HCT116 (cell line): ENCODE results near the gene LRRTM3. TPM values are rescaled to one million over a fixed set of nuclear protein-coding genes. Genes with fewer than 3 reads are reported as not detected.

Experiments used
- ATAC-seq: fragments of 200-7000 bp; cut with Tn5 transposase; 2 replicates; pipeline ENCODE4 v1.9.1; 2020; ENCODE audit warnings: mild to moderate bottlenecking, moderate library complexity
- BruUV-seq: library from RNA; stranded (reverse); fragments of 400-500 nt; replicated peaks from 2 replicates; lab custom pipeline; 2021; lab: Mats Ljungman, UMichigan
- CTCF ChIA-PET: fragments of 300-600 bp; sonication (Branson Sonifier 250); formaldehyde crosslinking; loops from one replicate; lab custom pipeline; 2021; ENCODE audit warnings: antibody characterized with exemption; lab: Charles Lee
- POLR2A ChIA-PET: fragments of 300-600, 350-600 bp; sonication (Branson Sonifier 250); formaldehyde crosslinking; loops from one replicate; lab custom pipeline; 2021; ENCODE audit warnings: antibody characterized with exemption; lab: Charles Lee
- RAD21 ChIA-PET, 2 experiments: fragments of 300-600 bp; sonication (Branson Sonifier 250); formaldehyde crosslinking; loops; one replicate each; lab custom pipeline; 2023; ENCODE audit warnings: low total read pairs in 2 of 2; ENCODE audit not compliant: uncharacterized antibody in 2 of 2, unreplicated experiment in 2 of 2, low non-redundant PET in 1 of 2; lab: Charles Lee
- DNase-seq: peaks from one replicate; pipeline ENCODE4 v3.0.0-alpha.2; 2010; ENCODE audit warnings: low read depth, low spot score
- H2AFZ ChIP-seq: fragments of 200-600 bp; shearing (Covaris generic), sonication (generic); 2 replicates; pipeline ENCODE4 v1.6.1; 2017; ENCODE audit warnings: low read depth, mixed run types, mixed read lengths, antibody characterized with exemption, low read length; ENCODE audit not compliant: poor library complexity, severe bottlenecking
- H3K27ac ChIP-seq: 2 replicates; pipeline ENCODE4 v1.5.1; 2012; ENCODE audit warnings: low read depth, low read length
- H3K27me3 ChIP-seq: fragments of 200-600 bp; sonication (generic); 2 replicates; pipeline ENCODE4 v1.6.1; 2016; ENCODE audit warnings: mixed run types, low read length, mixed read lengths; ENCODE audit not compliant: insufficient read depth
- H3K36me3 ChIP-seq, 2 experiments: fragments of 200-500 bp in 1 of 2; fragments of 200-600 bp in 1 of 2; sonication (Bioruptor generic) in 1 of 2; sonication (generic) in 1 of 2; 2 replicates each; pipeline versions ENCODE4 v1.5.1 to v1.6.1; 2014 to 2016; ENCODE audit warnings: low read length in 2 of 2, inconsistent platforms in 1 of 2, mixed read lengths in 1 of 2, mixed run types in 1 of 2; ENCODE audit not compliant: insufficient read depth in 2 of 2, control insufficient read depth in 1 of 2
- H3K4me1 ChIP-seq, 2 experiments: fragments of 200-600 bp in 1 of 2; sonication (generic) in 1 of 2; 2 replicates each; pipeline versions ENCODE4 v1.5.1 to v1.6.1; 2012 to 2017; ENCODE audit warnings: low read length in 2 of 2, inconsistent platforms in 1 of 2, mild to moderate bottlenecking in 1 of 2, mixed read lengths in 1 of 2, mixed run types in 1 of 2, moderate library complexity in 1 of 2; ENCODE audit not compliant: insufficient read depth in 2 of 2, control insufficient read depth in 1 of 2
- H3K4me2 ChIP-seq: fragments of 200-600 bp; sonication (generic); 2 replicates; pipeline ENCODE4 v1.6.1; 2017; ENCODE audit warnings: mixed run types, low read length, mixed read lengths
- H3K4me3 ChIP-seq, 2 experiments: fragments of 200-600 bp in 1 of 2; sonication (generic) in 1 of 2; replicated peaks in 1 of 2; 2 replicates each; pipeline ENCODE4 v1.5.1; 2011 to 2016; ENCODE audit warnings: low read length in 2 of 2, control low read depth in 1 of 2, low read depth in 1 of 2, mild to moderate bottlenecking in 1 of 2, mixed read lengths in 1 of 2, mixed run types in 1 of 2
- H3K79me2 ChIP-seq: fragments of 200-600 bp; sonication (generic); 2 replicates; pipeline ENCODE4 v1.6.1; 2017; ENCODE audit warnings: mild to moderate bottlenecking, mixed run types, low read length, moderate library complexity, mixed read lengths; ENCODE audit not compliant: insufficient read depth
- H3K9ac ChIP-seq: fragments of 200-600 bp; sonication (generic); 2 replicates; pipeline ENCODE4 v1.6.1; 2016; ENCODE audit warnings: low read length, mixed read lengths
- H3K9me2 ChIP-seq: fragments of 200-600 bp; sonication (generic), shearing (Covaris generic); 2 replicates; pipeline ENCODE4 v1.6.1; 2017; ENCODE audit warnings: mixed run types, mild to moderate bottlenecking, moderate library complexity; ENCODE audit not compliant: insufficient read depth
- H3K9me3 ChIP-seq, 2 experiments: fragments of 200-500 bp in 1 of 2; fragments of 200-600 bp in 1 of 2; sonication (Bioruptor generic) in 1 of 2; sonication (generic) in 1 of 2; 2 replicates each; pipeline ENCODE4 v1.6.1; 2014 to 2017; ENCODE audit warnings: low read length in 2 of 2, mixed read lengths in 2 of 2, inconsistent platforms in 1 of 2, low read depth in 1 of 2, mild to moderate bottlenecking in 1 of 2, mixed run types in 1 of 2, moderate library complexity in 1 of 2; ENCODE audit not compliant: control insufficient read depth in 1 of 2, insufficient read depth in 1 of 2
- H4K20me1 ChIP-seq: fragments of 200-600 bp; sonication (generic), shearing (Covaris generic); 2 replicates; pipeline ENCODE4 v1.6.1; 2017; ENCODE audit warnings: mixed run types, mild to moderate bottlenecking, moderate library complexity; ENCODE audit not compliant: insufficient read depth
- CBX3 ChIP-seq: IDR thresholded peaks from 2 replicates; pipeline ENCODE4 v1.6.1; 2012; ENCODE audit warnings: low read depth
- EGR1 ChIP-seq: IDR thresholded peaks from 2 replicates; pipeline ENCODE4 v1.6.1; 2012; ENCODE audit warnings: low read depth
- ELF1 ChIP-seq: IDR thresholded peaks from 2 replicates; pipeline ENCODE4 v1.6.1; 2012; ENCODE audit warnings: low read depth, borderline replicate concordance
- EZH2 ChIP-seq: fragments of 200-600 bp; sonication (generic); IDR thresholded peaks from 2 replicates; pipeline ENCODE4 v1.6.1; 2017; ENCODE audit warnings: antibody characterized with exemption, mixed run types
- FOSL1 ChIP-seq: IDR thresholded peaks from 2 replicates; pipeline ENCODE4 v1.6.1; 2012; ENCODE audit warnings: low read depth
- JUND ChIP-seq: IDR thresholded peaks from 2 replicates; pipeline ENCODE4 v1.6.1; 2012
- POLR2A ChIP-seq: IDR thresholded peaks from 2 replicates; pipeline ENCODE4 v1.7.0; 2011; ENCODE audit warnings: borderline replicate concordance; ENCODE audit not compliant: insufficient read depth, insufficient read length; ENCODE audit errors: extremely low read depth
- POLR2AphosphoS5 ChIP-seq: IDR thresholded peaks from 2 replicates; pipeline ENCODE4 v1.6.1; 2011; ENCODE audit warnings: mild to moderate bottlenecking, low read depth, low read length, moderate library complexity
- SIN3A ChIP-seq: IDR thresholded peaks from 2 replicates; pipeline ENCODE4 v1.6.1; 2012; ENCODE audit warnings: low read depth
- SP1 ChIP-seq: IDR thresholded peaks from 2 replicates; pipeline ENCODE4 v1.6.1; 2012; ENCODE audit warnings: low read depth
- SRF ChIP-seq: IDR thresholded peaks from 2 replicates; pipeline ENCODE4 v1.6.1; 2012; ENCODE audit warnings: low read depth
- TCF7L2 ChIP-seq: IDR thresholded peaks from 2 replicates; pipeline ENCODE4 v1.7.0; 2011; ENCODE audit warnings: borderline replicate concordance, inconsistent platforms; ENCODE audit not compliant: insufficient read depth, insufficient read length; ENCODE audit errors: extremely low read depth
- YY1 ChIP-seq: IDR thresholded peaks from 2 replicates; pipeline ENCODE4 v1.6.1; 2011; ENCODE audit warnings: low read length, low read depth, moderate library complexity, mild to moderate bottlenecking; ENCODE audit not compliant: insufficient replicate concordance; ENCODE audit errors: extremely low read depth
- ZFX ChIP-seq: fragments of 450-650 bp; IDR thresholded peaks from 2 replicates; pipeline ENCODE4 v1.6.1; 2017
- ZNF274 ChIP-seq: fragments of 200-500 bp; sonication (Bioruptor generic); IDR thresholded peaks from 2 replicates; pipeline ENCODE4 v1.6.1; 2014; ENCODE audit warnings: mild to moderate bottlenecking, low read depth, low read length, inconsistent platforms
- intact Hi-C: fragments of 100-400 bp; cut with micrococcal nuclease; formaldehyde crosslinking; loops from 2 replicates; pipeline ENCODE4 v1.10.0; 2022
- total RNA-seq: library from RNA; stranded (reverse); gene quantifications from one replicate; pipeline ENCODE4 v1.2.1, GENCODE V29; 2021; ENCODE audit not compliant: unreplicated experiment
- TF ChIP-seq, protein P1 (sequence below): IDR thresholded peaks from 2 replicates; pipeline ENCODE4 v1.6.1; 2012
- TF ChIP-seq, protein P2 (sequence below), 3 experiments: fragments of 200-600 bp in 1 of 3; sonication (generic) in 1 of 3; IDR thresholded peaks in 2 of 3; conservative IDR thresholded peaks in 1 of 3; 2 replicates each; pipeline ENCODE4 v1.5.1; 2012 to 2017; ENCODE audit warnings: low read depth in 2 of 3, low read length in 2 of 3, antibody characterized with exemption in 1 of 3, borderline replicate concordance in 1 of 3, control low read depth in 1 of 3, mild to moderate bottlenecking in 1 of 3, mixed read lengths in 1 of 3, mixed run types in 1 of 3, moderate library complexity in 1 of 3; ENCODE audit not compliant: insufficient read depth in 1 of 3
- TF ChIP-seq, protein P3 (sequence below): IDR thresholded peaks from 2 replicates; pipeline ENCODE4 v1.6.1; 2012
- TF ChIP-seq, protein P4 (sequence below): IDR thresholded peaks from 2 replicates; pipeline ENCODE4 v1.6.1; 2012; ENCODE audit warnings: low read depth
- TF ChIP-seq, protein P5 (sequence below): IDR thresholded peaks from 2 replicates; pipeline ENCODE4 v1.6.1; 2011; ENCODE audit warnings: mild to moderate bottlenecking, low read length, moderate library complexity; ENCODE audit not compliant: insufficient replicate concordance; ENCODE audit errors: extremely low read depth

The LRRTM3 gene
- total RNA-seq, 1 experiment from 2014 or later, result not detected

DNA sequence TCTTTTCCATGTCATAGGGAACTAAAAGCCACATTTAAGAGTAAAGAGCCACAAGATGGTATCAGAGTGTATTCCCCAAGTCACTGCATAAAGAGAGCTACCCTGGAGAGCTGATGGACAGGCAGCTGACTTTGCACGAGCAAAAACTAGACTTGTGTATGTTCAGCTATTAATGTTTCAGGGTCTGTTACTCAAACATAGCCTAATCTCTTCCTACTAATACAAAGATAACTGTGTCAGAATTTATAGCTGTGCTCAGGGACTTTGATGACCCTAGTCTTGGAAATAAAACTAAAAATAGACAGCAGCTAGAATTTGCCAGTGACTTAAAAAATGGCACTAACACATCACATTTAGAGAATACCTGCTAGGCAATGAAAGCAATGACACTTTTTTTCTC lies 45.5 kb upstream of the LRRTM3 start:
- DNase-seq (no peak), ATAC-seq (no peak)
- H2AFZ ChIP-seq, result no peak overlapping the region
- intact Hi-C loops, result no loop called here
- no peaks in the 10 kb centered on the region for H4K20me1 ChIP-seq
- H3K79me2 ChIP-seq, result no peaks in the 10 kb centered on the region
- H3K27me3 ChIP-seq, result no peaks in the 10 kb centered on the region
- H3K36me3 ChIP-seq, result no peaks in the 10 kb centered on the region
- CTCF ChIA-PET, result interaction anchor here (1.0 kb wide), 1 partner anchor 45 kb away, joined by 3 read pairs; the partner anchor contains the start of gene LRRTM3
- TF ChIP-seq POLR2AphosphoS5, result no peak
- no peak for TF ChIP-seq CBX3
- TF ChIP-seq, protein P1, sequence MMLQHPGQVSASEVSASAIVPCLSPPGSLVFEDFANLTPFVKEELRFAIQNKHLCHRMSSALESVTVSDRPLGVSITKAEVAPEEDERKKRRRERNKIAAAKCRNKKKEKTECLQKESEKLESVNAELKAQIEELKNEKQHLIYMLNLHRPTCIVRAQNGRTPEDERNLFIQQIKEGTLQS, result no peak
- TF ChIP-seq, protein P2, sequence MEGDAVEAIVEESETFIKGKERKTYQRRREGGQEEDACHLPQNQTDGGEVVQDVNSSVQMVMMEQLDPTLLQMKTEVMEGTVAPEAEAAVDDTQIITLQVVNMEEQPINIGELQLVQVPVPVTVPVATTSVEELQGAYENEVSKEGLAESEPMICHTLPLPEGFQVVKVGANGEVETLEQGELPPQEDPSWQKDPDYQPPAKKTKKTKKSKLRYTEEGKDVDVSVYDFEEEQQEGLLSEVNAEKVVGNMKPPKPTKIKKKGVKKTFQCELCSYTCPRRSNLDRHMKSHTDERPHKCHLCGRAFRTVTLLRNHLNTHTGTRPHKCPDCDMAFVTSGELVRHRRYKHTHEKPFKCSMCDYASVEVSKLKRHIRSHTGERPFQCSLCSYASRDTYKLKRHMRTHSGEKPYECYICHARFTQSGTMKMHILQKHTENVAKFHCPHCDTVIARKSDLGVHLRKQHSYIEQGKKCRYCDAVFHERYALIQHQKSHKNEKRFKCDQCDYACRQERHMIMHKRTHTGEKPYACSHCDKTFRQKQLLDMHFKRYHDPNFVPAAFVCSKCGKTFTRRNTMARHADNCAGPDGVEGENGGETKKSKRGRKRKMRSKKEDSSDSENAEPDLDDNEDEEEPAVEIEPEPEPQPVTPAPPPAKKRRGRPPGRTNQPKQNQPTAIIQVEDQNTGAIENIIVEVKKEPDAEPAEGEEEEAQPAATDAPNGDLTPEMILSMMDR (IDR thresholded peaks at IDR 0.05 in 2 of 3, conservative IDR thresholded peaks at IDR 0.05 in 1 of 3; ENCODE audit: borderline replicate concordance in 1 of 3, insufficient read depth in 1 of 3, low read depth in 2 of 3, low read length in 2 of 3), result no peak
- no peak for TF ChIP-seq TCF7L2
- TF ChIP-seq SIN3A, result no peak
- no peak for TF ChIP-seq EGR1
- no peak for TF ChIP-seq ZFX
- TF ChIP-seq ELF1, result no peak
- TF ChIP-seq ZNF274, result no peak
- TF ChIP-seq, protein P3, sequence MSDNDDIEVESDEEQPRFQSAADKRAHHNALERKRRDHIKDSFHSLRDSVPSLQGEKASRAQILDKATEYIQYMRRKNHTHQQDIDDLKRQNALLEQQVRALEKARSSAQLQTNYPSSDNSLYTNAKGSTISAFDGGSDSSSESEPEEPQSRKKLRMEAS, result no peak
- TF ChIP-seq POLR2A, result no peak
- TF ChIP-seq EZH2, result no peak
- TF ChIP-seq, protein P4, sequence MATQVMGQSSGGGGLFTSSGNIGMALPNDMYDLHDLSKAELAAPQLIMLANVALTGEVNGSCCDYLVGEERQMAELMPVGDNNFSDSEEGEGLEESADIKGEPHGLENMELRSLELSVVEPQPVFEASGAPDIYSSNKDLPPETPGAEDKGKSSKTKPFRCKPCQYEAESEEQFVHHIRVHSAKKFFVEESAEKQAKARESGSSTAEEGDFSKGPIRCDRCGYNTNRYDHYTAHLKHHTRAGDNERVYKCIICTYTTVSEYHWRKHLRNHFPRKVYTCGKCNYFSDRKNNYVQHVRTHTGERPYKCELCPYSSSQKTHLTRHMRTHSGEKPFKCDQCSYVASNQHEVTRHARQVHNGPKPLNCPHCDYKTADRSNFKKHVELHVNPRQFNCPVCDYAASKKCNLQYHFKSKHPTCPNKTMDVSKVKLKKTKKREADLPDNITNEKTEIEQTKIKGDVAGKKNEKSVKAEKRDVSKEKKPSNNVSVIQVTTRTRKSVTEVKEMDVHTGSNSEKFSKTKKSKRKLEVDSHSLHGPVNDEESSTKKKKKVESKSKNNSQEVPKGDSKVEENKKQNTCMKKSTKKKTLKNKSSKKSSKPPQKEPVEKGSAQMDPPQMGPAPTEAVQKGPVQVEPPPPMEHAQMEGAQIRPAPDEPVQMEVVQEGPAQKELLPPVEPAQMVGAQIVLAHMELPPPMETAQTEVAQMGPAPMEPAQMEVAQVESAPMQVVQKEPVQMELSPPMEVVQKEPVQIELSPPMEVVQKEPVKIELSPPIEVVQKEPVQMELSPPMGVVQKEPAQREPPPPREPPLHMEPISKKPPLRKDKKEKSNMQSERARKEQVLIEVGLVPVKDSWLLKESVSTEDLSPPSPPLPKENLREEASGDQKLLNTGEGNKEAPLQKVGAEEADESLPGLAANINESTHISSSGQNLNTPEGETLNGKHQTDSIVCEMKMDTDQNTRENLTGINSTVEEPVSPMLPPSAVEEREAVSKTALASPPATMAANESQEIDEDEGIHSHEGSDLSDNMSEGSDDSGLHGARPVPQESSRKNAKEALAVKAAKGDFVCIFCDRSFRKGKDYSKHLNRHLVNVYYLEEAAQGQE, result no peak
- no peak for TF ChIP-seq FOSL1
- TF ChIP-seq YY1, result no peak
- TF ChIP-seq, protein P5, sequence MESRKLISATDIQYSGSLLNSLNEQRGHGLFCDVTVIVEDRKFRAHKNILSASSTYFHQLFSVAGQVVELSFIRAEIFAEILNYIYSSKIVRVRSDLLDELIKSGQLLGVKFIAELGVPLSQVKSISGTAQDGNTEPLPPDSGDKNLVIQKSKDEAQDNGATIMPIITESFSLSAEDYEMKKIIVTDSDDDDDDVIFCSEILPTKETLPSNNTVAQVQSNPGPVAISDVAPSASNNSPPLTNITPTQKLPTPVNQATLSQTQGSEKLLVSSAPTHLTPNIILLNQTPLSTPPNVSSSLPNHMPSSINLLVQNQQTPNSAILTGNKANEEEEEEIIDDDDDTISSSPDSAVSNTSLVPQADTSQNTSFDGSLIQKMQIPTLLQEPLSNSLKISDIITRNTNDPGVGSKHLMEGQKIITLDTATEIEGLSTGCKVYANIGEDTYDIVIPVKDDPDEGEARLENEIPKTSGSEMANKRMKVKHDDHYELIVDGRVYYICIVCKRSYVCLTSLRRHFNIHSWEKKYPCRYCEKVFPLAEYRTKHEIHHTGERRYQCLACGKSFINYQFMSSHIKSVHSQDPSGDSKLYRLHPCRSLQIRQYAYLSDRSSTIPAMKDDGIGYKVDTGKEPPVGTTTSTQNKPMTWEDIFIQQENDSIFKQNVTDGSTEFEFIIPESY, result no peak
- no peak for TF ChIP-seq SRF
- no peak for TF ChIP-seq SP1
- no peak for TF ChIP-seq JUND
- H3K9ac ChIP-seq, result no peak overlapping the region
- no peaks in the 10 kb centered on the region for H3K4me1 ChIP-seq
- H3K27ac ChIP-seq, result no peak overlapping the region
- RAD21 ChIA-PET, result no interaction called here
- H3K9me3 ChIP-seq, result no peaks in the 10 kb centered on the region
- no peaks in the 10 kb centered on the region for H3K9me2 ChIP-seq
- POLR2A ChIA-PET, result no interaction called here
- no peak overlapping the region for H3K4me3 ChIP-seq
- H3K4me2 ChIP-seq, result no peak overlapping the region
- no TSS peak for BruUV-seq
